Measurements from ENCODE around the gene DPYSL5. TPM values are rescaled to one million over a fixed set of nuclear protein-coding genes. Genes with fewer than 3 reads are reported as not detected.
A peak's percentile ranks its signal among the peaks of the same experiment; 100 is the strongest.
"Not testable (repeated sequence)": the region's sequence is repeated elsewhere in the genome, so short reads cannot be mapped to it uniquely, and the experiment has no call there.

DPYSL5 gene
- total RNA-seq, 1 donor from 2014 or later = not detected

DNA sequence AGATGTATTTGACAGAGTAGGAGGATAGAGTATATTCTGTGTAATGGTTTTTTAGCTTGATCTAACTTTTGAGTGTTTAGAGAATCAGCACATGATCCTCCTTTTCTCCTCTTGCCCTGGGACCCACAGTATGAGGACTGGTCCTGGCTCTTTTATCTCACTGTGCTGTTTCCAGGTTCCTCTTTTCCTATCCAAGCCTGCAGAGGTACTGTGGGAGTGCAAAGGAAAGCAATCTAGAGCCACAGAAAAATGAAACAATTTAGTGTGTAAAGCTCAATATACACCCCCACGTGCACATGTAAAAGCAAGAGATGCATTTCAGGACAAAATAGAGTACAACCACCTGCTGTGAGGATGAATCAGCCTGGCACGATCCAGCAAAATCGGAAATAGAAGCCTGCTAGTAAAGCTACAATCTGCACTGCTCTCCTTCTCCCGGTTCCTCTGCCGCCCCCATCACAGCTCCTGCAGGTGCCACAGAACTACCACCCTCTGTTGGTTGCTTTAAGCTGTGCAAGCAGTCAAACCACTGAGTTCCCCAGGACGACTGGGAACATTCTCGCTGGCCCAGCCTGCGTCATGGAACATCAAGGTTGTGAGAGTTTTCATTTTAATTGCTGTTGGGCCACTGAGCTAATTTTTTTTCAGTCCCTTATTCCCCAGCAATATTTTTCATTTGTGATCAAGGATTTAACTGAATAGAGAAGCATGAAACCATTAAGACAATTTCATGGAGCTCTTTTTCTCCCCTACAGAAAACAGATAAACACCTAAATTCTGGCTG, 74.7 kb downstream of the DPYSL5 start:
- Mint-ChIP-seq H3K27ac (no peak overlapping the region), H3K4me1 (peaks cover 6% of the 10 kb centered on the region), H3K27me3 (peaks cover 23% of the 10 kb centered on the region), H3K4me3 (no peak overlapping the region), H3K36me3 (ENCODE audit: low read depth) (no peaks in the 10 kb centered on the region), H3K9me3 (no peaks in the 10 kb centered on the region)
- intact Hi-C loops (cut with micrococcal nuclease) = loop anchor here (1.0 kb wide), 1 partner anchor 76 kb away; no protein-coding TSS in a partner anchor
- TF ChIP-seq, protein P1, sequence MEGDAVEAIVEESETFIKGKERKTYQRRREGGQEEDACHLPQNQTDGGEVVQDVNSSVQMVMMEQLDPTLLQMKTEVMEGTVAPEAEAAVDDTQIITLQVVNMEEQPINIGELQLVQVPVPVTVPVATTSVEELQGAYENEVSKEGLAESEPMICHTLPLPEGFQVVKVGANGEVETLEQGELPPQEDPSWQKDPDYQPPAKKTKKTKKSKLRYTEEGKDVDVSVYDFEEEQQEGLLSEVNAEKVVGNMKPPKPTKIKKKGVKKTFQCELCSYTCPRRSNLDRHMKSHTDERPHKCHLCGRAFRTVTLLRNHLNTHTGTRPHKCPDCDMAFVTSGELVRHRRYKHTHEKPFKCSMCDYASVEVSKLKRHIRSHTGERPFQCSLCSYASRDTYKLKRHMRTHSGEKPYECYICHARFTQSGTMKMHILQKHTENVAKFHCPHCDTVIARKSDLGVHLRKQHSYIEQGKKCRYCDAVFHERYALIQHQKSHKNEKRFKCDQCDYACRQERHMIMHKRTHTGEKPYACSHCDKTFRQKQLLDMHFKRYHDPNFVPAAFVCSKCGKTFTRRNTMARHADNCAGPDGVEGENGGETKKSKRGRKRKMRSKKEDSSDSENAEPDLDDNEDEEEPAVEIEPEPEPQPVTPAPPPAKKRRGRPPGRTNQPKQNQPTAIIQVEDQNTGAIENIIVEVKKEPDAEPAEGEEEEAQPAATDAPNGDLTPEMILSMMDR (IDR thresholded peaks at IDR 0.05) = no peak
- POLR2A ChIA-PET = interaction anchor here (1.3 kb wide), 1 partner anchor 76 kb away, joined by 7 read pairs; no protein-coding TSS in a partner anchor
- DNase-seq (no peak), ATAC-seq (ENCODE audit: low read depth) (peak; percentile 77)
- CTCF ChIA-PET = interaction anchor here (1.0 to 2.0 kb wide), 16 partner anchors 10 to 357 kb away, joined by 3 to 50 read pairs (median 4); partner anchors contain the start of gene DPYSL5

DNA sequence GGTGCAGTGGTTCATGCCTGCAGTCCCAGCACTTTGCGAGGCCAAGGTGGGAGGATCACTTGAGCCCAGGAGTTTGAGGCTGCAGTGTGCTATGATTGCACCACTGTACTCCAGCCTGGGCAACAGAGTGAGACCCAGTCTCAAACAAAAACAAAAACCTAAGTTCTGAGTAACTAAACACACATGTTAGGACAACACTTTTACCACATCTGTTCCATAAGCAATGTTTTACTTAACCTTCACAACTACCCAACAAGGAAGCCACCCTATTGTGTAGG, 75.2 kb downstream of the DPYSL5 start:
- H3K4me1 Mint-ChIP-seq; H3K36me3 Mint-ChIP-seq (ENCODE audit: low read depth); ATAC-seq (ENCODE audit: low read depth); intact Hi-C loops (cut with micrococcal nuclease); DNase-seq; H3K9me3 Mint-ChIP-seq; H3K4me3 Mint-ChIP-seq; H3K27ac Mint-ChIP-seq: not testable (repeated sequence)
- ChIA-PET CTCF (interaction anchor here (1.0 to 2.0 kb wide), 14 partner anchors 10 to 356 kb away, joined by 3 to 50 read pairs (median 4); partner anchors contain the start of gene DPYSL5), POLR2A (interaction anchor here (1.3 kb wide), 1 partner anchor 77 kb away, joined by 7 read pairs; no protein-coding TSS in a partner anchor)
- peaks cover 23% of the 10 kb centered on the region for H3K27me3 Mint-ChIP-seq

DNA sequence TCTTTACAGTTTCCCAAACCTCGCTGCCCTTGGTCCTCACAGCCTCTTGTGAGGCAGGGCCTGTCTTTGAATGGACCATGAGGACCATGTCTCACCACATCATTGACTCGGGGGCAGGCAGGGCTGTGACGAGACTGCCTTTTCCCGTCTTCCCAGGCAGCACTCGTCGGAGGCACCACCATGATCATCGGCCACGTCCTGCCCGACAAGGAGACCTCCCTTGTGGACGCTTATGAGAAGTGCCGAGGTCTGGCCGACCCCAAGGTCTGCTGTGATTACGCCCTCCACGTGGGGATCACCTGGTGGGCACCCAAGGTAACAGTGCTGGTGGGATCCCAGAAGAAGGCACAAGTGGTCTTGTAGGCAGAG, 76.8 kb downstream of the DPYSL5 start:
- Mint-ChIP-seq H3K27ac (no peak overlapping the region), H3K27me3 (peaks cover 30% of the 10 kb centered on the region), H3K9me3 (no peaks in the 10 kb centered on the region), H3K4me1 (peaks cover 6% of the 10 kb centered on the region), H3K4me3 (no peak overlapping the region), H3K36me3 (ENCODE audit: low read depth) (no peaks in the 10 kb centered on the region)
- CTCF ChIA-PET = no interaction called here
- no peak for ATAC-seq (ENCODE audit: low read depth)
- intact Hi-C loops (cut with micrococcal nuclease) = no loop called here
- POLR2A ChIA-PET = no interaction called here
- no peak for DNase-seq
- TF ChIP-seq, protein P1 (IDR thresholded peaks at IDR 0.05) = no peak

DNA sequence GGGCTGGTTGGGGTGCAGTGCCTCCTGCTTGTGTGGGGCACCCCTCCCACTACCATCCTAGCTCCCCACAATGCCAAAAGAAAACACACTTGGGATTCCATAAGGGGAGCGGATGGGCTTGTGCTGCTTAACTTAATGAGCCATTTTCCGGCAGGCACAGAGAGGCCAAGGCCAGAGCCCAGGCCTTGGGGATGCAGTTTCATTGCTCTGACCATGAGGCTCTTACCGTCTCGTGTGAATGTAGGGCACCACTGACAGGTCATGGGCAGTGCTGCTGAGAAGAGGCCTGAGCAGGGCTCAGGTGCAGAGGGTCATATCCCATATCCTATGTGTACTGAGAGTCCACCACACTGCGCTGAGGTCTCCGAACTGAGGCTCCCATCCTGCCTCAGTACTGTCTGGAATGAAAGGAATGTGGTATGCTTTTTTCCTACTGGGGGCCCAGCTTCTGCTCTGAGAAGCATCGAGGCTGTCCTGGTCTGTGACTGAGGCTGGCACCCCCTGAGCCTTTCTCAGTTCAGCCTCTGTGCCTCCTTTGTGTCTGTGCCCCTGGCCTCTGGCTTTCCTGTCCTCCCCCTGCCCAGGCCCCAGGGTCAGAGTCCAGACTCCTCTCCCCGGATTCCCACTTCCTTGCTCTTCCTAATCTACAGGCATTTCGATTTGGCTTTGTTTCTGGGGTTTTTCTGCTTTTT, 77.3 kb downstream of the DPYSL5 start:
- ATAC-seq (ENCODE audit: low read depth) (no peak), DNase-seq (no peak)
- no peaks in the 10 kb centered on the region for H3K9me3 Mint-ChIP-seq
- peaks cover 6% of the 10 kb centered on the region for H3K4me1 Mint-ChIP-seq
- H3K27me3 Mint-ChIP-seq = peaks cover 35% of the 10 kb centered on the region
- TF ChIP-seq, protein P1 (IDR thresholded peaks at IDR 0.05) = no peak
- POLR2A ChIA-PET = no interaction called here
- CTCF ChIA-PET = interaction anchor here (1.6 kb wide), 1 partner anchor 79 kb away, joined by 6 read pairs; no protein-coding TSS in a partner anchor
- H3K27ac Mint-ChIP-seq = no peak overlapping the region
- intact Hi-C loops (cut with micrococcal nuclease) = no loop called here
- no peak overlapping the region for H3K4me3 Mint-ChIP-seq
- H3K36me3 Mint-ChIP-seq (ENCODE audit: low read depth) = no peaks in the 10 kb centered on the region

- H3K4me3 Mint-ChIP-seq = no peak overlapping the region
- H3K4me1 Mint-ChIP-seq = peaks cover 6% of the 10 kb centered on the region
- H3K36me3 Mint-ChIP-seq (ENCODE audit: low read depth) = no peaks in the 10 kb centered on the region
- peaks cover 23% of the 10 kb centered on the region for H3K27me3 Mint-ChIP-seq
- TF ChIP-seq, protein P1 (IDR thresholded peaks at IDR 0.05) = no peak
- DNase-seq (no peak), ATAC-seq (ENCODE audit: low read depth) (no peak)
- ChIA-PET CTCF (no interaction called here), POLR2A (no interaction called here)
- intact Hi-C loops (cut with micrococcal nuclease) = no loop called here
- H3K9me3 Mint-ChIP-seq = no peaks in the 10 kb centered on the region
- H3K27ac Mint-ChIP-seq = no peak overlapping the region
These were observed 79.3 kb downstream of the DPYSL5 start for GRCh38 chr2:26927221-26927620.
